GM19043 (cell line): ENCODE data around the gene ZNF718.
"Not testable (repeated sequence)": the region's sequence is repeated elsewhere in the genome, so short reads cannot be mapped to it uniquely, and the experiment has no call there.

Source experiments
- ATAC-seq: cut with Tn5 transposase; IDR thresholded peaks from one replicate; pipeline ENCODE4 v1.9.1; 2021; ENCODE audit warnings: low read depth; ENCODE audit not compliant: unreplicated experiment

ZNF718 gene

DNA sequence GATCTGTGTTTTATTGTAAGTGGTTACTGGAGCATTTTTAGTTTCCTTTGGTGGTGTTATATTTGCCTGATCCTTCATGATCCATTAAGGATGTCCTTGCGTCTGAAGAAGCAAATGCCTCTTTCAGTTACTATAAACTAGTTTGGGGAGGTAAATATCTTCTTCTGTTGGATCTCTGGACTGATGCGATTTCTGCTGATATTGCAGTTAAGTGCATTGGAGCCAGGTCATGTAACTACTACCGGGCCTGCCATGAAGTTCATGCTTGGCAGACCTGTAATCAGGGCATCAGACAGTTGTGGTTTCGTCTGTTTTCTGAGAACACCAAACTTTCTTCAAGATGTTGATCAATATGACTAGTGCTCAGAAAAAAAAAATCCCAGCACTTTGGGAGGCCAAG, 22.9 kb downstream of the ZNF718 start:
- no peak for ATAC-seq

DNA sequence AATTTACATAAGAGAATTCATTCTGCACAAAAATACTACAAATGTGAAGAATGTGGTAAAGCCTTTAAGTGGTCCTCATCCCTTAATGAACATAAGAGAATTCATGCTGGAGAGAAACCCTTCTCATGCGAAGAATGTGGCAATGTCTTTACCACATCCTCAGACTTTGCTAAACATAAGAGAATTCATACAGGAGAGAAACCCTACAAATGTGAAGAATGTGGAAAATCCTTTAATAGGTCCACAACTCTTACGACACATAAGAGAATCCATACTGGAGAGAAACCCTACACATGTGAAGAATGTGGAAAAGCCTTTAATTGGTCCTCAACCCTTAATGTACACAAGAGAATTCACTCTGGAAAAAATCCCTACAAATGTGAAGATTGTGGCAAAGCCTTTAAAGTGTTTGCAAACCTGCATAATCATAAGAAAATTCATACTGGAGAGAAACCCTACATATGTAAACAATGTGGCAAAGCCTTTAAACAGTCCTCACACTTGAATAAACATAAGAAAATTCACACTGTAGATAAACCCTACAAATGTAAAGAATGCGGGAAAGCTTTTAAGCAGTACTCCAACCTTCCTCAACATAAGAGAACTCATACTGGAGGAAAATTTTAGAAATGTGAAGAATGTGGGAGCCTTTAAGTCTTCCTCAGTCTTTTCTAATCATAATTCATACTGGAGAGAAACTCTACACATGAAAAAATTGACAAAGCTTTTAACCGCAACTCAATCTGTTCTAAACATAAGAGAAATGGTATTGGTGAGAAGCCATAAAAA, 37.4 kb downstream of the ZNF718 start:
- ATAC-seq, result no peak

DNA sequence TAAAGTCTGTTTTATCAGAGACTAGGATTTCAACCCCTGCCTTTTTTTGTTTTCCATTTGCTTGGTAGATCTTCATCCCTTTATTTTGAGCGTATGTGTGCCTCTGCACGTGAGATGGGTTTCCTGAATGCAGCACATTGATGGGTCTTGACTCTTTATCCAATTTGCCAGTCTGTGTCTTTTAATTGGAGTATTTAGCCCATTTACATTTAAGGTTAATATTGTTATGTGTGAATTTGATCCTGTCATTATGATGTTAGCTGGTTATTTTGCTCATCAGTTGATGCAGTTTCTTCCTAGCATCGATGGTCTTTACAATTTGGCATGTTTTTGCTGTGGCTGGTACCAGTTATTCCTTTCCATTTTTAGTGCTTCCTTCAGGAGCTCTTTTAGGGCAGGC, 45.3 kb downstream of the ZNF718 start:
- not testable (repeated sequence) for ATAC-seq

DNA sequence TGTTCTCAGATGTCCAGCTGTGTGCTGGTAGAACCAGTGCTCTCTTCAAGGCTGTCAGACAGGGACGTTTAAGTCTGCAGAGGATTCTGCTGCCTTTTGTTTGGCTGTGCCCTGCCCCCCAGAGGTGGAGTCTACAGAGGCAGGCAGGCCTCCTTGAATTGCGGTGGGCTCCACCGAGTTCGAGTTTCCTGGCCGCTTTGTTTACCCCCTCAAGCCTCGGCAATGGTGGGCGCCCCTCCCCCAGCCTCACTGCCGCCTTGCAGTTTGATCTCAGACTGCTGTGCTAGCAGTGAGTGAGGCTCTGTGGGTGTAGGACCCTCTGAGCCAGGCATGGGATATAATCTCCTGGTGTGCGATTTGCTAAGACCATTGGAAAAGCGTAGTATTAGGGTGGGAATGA, 47.0 kb downstream of the ZNF718 start:
- ATAC-seq, result not testable (repeated sequence)

DNA sequence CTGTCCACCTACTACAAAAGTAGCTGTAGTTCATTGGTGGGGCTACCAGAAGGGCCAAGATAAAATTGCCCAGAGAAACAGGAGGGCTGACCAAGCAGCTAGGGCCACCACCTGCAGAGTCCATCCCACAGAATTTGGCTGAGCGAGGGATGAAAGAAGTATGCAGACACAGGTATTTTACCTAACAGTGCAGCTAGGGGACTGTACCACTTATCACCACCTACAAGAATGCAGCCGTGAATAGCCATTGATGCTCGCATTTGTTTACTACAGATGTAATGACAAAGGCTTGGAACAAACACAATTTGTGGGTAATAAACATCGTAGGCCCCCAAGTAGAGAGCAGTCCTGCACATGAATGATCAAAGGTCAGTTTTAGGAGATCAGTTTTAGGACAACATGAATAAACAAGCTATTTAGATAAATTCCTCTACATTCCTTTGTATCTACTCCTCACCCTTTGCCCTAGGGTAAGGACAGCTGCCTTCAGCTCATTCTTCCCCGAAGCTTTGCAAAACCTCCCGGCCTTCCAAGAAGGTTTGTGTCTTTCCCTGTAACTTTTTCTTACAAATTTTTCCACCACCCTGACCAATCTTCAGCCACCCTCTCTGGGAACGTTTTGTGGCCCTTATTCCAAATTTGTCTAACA, 49.5 kb downstream of the ZNF718 start:
- ATAC-seq, result no peak

DNA sequence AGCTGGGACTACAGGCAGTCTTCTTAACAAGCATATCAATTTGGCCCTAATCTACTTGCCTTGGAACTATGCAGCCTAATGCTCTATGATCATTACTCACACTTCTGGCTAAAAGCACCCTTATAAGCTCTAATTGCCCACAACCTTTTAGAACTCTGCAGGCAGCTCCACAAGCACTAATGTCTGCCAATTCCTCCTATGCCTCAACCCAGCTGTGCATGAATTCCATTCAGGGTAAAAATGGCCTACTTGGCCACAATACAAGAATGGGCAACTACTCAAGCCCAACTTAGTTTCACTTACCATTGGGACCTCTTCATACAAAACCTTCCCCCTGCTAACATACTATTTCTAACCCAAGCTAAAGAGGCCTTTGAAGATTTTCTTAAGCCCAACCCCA, 51.7 kb downstream of the ZNF718 start:
- ATAC-seq, result no peak

DNA sequence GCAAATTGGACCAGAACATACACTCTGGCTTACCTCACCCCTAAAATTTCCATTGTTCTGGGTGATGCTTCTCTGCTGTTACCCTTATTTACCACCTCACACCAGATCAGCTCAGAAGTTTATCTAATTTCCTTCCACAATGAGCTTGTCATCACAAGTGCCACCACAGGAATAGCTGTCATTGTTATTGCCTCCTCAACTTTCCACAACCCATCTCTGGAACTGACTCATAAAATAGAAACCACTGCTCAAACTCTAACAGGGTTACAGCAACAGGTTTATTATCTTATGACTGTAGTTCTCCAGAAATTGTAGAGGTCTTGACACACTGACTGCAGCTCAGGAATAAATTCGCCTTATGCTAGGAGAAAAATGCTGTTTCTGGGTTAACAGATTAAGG, 52.7 kb downstream of the ZNF718 start:
- ATAC-seq, result no peak

DNA sequence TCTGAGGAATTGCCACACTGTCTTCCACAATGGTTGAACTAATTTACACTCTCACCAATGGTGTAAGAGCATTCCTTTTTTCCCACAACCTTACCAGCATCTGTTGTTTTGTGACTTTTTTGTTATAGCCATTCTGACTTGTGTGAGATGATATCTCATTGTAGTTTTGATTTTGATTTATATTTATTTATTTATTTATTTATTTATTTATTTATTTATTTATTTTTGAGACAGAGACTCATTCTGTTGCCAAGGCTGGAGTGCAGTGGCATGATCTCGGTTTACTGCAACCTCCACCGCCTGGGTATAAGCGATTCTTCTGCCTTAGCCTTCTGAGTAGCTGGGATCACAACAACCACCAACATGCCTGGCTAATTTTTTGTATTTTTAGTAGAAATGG, 57.9 kb downstream of the ZNF718 start:
- ATAC-seq, result not testable (repeated sequence)

DNA sequence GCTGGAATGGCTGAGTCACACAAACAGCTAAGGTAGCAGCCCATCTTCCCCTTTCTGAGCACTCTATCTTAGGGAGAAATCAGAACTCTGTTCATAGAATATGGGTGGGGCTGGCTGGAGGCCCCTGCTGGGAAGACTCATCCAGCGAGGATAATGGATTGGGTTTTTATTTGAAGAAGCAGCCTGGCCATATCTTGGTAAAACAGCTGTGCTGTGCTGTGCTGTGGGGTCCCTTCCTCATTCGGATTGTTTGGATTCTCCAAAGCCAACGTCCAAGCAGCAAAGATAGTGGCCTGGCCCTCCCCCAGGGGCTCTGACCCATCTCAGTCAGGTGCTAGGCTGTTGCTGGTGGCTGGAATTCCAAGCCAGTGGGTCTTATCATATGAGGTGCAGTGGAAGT, 63.8 kb downstream of the ZNF718 start:
- no peak for ATAC-seq

DNA sequence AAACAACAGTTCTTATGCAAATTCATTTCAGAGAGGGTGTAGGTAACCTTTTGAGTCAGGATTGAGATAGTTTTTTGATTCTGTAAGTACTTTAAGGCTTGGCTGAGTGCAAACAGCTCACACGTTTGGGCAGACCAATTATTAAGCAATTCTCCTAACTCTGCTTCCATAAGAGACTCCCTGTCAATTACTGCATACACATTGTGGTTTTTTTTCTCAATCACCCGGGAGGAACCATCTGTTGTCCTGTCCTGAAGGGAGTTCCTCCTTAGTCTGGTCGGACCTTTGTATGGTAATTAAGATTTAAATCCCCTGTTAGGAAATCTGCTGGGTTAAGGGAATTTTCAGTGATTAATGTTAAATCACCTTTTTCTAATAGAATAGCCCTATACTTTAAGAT, 70.9 kb downstream of the ZNF718 start:
- not testable (repeated sequence) for ATAC-seq

DNA sequence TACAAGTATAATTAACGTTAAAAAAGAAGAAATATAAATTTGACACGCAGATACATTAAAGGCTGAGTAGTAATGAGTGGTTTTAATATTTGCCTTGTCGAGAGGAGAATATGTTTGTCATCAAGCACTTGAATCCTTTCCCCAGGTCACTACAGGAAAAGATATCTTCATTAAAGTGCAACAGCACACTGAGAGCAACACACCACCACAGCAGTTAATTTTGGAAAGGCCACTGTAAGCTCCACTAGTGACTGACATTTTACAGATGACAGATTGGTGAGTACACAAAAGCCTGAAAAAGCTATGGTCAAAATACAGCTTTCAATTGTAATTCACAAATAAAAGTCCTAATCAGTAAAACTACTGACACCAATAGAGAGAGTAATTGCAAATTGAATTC, 76.6 kb downstream of the ZNF718 start:
- no peak for ATAC-seq

DNA sequence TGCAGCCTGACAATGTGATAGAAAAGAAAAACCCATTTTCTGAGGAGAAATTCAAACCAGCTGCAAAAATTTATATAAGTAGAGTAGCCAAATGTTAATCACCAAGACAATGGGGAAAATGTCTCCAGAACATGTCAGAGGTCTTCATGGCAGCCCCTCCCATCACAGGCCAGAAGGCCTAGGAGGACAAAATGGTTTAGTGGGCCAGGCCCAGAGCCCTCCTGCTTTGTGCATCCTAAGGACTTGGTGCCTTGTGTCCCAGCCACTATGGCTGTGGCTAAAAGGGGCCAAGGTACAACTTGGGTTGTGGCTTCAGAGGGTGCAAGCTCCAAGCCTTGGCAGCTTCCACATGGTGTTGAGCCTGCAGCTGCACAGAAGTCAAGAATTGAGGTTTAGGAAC, 78.5 kb downstream of the ZNF718 start:
- not testable (repeated sequence) for ATAC-seq

DNA sequence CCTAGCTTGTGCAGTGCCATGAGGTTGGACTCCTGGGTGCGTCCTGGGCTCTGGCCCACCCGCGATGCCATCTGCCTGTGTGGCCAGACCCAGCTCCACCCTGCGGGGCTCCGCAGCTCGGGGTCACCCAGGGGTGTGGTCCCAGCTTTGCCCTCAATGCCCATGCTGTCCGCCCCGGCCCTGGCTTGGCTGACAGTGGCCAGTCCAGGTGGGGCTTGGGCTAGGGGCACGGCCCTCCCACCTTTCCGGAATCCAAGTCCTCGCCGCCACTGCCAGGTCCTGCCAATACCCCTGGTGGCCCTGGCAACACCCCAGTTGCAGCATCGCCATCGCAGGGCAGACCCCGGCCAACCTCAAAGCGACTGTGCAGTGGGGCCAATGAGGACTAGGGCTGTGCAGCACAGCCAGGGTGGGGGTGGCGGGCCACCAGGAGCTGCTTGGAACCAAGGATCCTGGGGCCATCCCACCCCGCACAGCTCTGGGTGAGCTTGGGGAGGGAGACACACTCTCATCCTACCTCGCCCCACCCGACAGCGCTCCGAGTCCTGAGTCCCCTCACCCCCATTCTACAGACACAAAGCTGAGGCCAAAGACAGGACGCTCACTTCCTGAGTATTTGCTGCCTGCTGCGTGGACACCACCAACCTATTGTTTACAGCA, 80.9 kb downstream of the ZNF718 start:
- no peak for ATAC-seq

DNA sequence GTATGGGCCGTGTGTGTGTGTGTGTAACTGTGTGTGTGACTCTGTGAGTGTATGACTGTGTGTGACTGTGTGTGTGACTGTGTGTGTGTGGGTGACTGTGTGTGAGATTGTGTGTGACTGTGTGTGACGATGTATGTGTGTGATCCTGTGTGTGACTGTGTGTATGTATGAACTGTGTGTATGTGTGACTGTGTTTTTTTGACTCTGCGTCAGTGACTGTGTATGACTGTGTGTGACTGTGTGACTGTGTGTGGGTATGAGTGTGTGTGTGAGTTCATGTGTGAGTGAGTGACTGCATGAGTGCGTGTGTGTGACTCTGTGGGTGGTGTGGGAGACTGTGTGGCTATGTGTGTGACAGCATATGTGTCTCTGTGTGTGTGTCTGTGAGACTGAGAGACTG, 81.8 kb downstream of the ZNF718 start:
- ATAC-seq, result no peak

DNA sequence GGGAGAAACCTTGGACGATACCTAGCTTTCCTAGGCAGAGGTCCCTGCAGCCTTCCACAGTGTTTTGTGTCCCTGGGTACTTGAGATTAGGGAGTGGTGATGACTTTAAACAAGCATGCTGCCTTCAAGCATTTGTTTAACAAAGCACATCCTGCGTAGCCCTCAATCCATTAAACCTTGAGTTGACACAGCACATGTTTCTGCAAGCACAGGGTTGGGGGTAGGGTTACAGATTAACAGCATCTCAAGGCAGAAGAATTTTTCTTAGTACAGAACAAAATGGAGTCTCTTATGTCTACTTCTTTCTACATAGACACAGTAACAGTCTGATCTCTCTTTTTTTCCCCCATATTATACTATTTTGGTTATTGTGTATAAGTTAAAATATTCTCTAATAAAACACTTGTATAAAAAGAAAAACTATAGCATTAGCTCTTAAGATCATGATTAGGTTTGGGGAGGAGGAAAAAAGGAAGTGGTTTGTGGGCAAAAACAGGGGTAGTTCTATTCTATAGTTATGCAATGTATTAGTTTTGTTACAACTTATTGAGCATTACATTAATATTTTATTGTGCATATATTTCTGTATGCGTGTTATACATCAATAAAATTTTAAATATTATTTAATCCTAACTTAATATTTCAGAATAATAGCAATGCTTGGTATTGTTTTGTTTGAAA, 84.3 kb downstream of the ZNF718 start:
- ATAC-seq, result not testable (repeated sequence)

DNA sequence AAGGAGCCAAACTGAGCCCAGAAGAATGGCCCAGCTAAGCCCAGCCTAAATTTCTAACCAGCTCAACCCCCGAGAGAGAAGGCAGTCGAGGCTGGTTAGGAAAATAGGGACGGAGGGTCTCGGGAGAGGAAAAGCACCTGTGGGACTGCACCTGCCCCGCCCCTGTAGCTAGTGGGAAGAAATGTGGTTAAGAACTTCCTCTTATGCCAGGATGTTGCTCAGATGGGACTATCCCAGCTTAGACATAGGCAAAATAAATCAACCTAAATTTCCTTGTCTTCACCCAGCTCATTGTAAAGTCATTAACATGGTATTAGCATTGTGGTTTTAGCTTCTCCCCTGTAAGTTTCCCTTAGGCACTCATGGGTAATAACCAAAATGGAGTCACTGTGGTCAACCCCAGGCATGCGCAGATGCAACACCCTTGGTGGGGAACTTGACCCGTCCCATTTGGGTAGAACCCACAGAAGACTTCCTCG, 86.8 kb downstream of the ZNF718 start:
- no peak for ATAC-seq

DNA sequence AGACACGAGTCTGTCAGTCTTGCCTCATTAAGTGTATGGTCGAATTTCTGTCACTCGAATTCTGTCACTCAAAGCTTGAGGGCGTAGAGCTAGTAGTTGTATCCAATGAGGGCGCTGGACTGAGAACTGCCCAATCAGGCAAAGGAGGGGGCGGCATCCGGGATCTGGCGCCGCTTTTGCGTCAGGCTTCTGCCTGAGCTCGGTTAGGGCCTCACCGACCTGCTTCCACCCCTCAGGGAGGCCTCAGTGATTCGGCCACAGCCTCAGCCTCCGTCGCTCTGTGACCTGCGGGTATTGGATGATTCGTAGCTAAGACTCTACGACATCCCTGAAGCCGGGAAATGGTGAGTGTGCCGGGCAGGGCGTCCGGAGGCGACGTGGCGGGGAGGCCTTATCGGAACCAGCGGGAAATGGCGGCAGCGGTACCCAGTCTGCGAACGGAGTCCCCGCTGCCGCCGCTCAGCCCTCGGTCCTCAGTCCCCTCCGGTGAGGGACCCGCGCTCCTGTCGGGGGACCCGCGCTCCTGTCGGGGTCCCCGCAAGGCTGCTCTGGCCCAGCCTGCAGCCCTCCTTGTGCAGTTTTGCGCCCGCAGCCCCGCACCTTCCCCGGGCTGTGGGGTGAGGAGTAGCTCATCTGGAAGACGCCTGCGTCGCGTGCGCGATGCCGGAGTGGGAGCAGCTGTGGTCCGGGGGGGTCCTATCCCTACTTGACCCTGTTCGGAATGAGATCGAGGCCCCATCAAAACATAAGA, 88.3 kb downstream of the ZNF718 start:
- ATAC-seq, result no peak

DNA sequence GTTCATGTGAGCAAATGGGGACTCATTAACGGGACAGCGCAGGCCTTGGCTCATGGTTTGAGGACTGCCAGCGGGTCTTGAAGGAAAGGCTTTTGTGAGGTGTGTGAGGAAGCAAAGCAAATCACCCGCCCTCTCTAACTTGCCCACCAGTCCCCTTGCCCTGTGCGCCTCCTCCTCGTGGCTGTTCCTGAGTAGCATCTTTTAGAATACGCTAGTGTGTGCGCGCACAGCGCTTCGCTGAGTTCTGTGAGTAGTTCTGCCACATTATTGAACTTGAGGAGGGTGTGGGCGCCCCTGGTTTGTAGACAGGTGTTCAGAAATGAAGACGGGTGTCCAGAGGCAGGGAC, 88.9 kb downstream of the ZNF718 start:
- ATAC-seq, result not testable (repeated sequence)
